ENCODE data around the gene SFXN5.

DNA sequence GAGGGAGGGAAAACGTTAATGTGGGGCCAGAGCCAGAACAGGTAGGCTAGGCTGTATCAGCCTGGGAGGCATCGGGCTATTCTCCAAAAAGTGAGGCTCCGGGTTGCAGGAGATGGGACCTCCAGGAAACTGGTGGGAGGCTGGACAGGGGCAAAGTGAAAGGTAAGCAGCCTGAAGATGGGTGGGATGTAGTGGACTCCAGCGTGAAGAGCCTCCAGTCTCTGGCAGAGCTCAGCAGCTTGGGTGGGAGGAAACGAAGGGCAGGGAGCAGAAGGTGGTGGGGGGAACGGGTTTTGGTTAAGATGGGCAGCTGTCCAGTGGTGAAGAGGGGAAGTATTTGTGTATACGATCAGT lies 157.3 kb downstream of the SFXN5 start:
- TF ChIP-seq EZH2 (IDR thresholded peaks at IDR 0.05; ENCODE audit: low read length, unreplicated experiment): no peak
- TF ChIP-seq, protein P1, sequence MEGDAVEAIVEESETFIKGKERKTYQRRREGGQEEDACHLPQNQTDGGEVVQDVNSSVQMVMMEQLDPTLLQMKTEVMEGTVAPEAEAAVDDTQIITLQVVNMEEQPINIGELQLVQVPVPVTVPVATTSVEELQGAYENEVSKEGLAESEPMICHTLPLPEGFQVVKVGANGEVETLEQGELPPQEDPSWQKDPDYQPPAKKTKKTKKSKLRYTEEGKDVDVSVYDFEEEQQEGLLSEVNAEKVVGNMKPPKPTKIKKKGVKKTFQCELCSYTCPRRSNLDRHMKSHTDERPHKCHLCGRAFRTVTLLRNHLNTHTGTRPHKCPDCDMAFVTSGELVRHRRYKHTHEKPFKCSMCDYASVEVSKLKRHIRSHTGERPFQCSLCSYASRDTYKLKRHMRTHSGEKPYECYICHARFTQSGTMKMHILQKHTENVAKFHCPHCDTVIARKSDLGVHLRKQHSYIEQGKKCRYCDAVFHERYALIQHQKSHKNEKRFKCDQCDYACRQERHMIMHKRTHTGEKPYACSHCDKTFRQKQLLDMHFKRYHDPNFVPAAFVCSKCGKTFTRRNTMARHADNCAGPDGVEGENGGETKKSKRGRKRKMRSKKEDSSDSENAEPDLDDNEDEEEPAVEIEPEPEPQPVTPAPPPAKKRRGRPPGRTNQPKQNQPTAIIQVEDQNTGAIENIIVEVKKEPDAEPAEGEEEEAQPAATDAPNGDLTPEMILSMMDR (conservative IDR thresholded peaks at IDR 0.05; ENCODE audit: low read depth, low read length): no peak
